Middle frontal gyrus (tissue), 1 donor: ENCODE data around the gene ESYT3.
A peak's percentile ranks its signal among the peaks of the same experiment; 100 is the strongest.

ENCODE experiments used
- DNase-seq: peaks from one replicate; pipeline ENCODE4 v3.0.0-alpha.2; 2015; ENCODE audit warnings: low spot score; ENCODE audit errors: extremely low spot score

ESYT3 gene, protein sequence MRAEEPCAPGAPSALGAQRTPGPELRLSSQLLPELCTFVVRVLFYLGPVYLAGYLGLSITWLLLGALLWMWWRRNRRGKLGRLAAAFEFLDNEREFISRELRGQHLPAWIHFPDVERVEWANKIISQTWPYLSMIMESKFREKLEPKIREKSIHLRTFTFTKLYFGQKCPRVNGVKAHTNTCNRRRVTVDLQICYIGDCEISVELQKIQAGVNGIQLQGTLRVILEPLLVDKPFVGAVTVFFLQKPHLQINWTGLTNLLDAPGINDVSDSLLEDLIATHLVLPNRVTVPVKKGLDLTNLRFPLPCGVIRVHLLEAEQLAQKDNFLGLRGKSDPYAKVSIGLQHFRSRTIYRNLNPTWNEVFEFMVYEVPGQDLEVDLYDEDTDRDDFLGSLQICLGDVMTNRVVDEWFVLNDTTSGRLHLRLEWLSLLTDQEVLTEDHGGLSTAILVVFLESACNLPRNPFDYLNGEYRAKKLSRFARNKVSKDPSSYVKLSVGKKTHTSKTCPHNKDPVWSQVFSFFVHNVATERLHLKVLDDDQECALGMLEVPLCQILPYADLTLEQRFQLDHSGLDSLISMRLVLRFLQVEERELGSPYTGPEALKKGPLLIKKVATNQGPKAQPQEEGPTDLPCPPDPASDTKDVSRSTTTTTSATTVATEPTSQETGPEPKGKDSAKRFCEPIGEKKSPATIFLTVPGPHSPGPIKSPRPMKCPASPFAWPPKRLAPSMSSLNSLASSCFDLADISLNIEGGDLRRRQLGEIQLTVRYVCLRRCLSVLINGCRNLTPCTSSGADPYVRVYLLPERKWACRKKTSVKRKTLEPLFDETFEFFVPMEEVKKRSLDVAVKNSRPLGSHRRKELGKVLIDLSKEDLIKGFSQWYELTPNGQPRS

DNA sequence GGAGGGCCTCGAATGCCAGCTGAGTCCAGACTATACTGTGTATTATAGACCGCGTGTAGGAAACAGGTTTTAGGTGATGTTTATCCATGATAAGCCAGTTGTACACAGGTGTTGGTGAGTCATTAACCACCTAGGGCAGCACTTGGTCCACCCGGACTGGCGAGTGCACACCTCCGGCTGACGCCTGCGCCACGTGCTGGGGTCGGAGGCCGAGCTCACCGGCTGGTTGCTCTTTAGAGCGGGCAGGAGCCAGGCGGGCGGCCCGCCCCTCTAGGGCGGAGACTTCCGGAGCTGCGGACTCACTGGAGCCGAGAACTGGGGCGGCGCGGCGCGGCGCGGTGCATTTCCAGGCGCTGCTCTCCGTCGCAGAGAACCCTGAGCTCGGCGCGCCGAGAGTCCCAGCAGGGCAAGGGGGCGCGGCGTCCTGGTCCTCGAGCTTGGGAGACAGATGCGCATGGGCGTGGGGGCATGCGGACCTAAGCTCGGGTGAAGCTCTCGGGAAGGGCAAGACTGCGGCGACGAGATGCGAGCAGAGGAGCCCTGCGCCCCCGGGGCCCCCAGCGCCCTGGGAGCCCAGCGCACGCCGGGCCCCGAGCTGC, at the start of gene ESYT3:
TSS of gene ESYT3 (plus strand) at position 341 of the 599 bp plus-strand sequence. CDS start at position 524, 183 bp downstream.
- peak; percentile 18 for DNase-seq

- no peak for DNase-seq
Measured at GRCh38 chr3:138384976-138385375, 49.4 kb upstream of the ESYT3 start.

GRCh38 chr3:138389144-138389601, 45.2 kb upstream of the ESYT3 start:
- DNase-seq: no peak

- no peak for DNase-seq
Measured at GRCh38 chr3:138389841-138390581, 44.4 kb upstream of the ESYT3 start.

- DNase-seq: no peak
Measured at GRCh38 chr3:138390582-138390932, 43.9 kb upstream of the ESYT3 start.

GRCh38 chr3:138394156-138394555, 40.3 kb upstream of the ESYT3 start:
- DNase-seq: no peak

DNA sequence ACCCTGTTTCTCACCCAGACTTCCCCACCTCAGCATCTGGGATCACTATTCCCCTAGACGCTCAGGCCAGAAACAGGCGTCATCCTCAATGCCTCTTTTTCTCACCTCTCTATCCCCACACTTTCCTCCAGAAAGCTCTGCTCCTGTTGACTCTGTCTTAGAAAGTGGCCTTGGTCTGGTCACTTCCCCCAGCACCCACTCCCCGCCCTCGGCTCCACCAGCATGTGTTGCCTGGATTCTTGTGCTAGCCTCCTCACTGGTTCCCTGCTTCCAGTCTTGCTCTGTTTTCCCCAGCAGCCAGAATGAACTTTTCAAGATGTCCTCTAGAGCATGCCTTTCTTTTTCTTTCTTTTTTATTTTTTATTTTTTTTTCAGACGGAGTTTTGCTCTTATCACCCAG, 39.7 kb upstream of the ESYT3 start:
- DNase-seq: no peak

- no peak for DNase-seq
Measured at GRCh38 chr3:138395865-138396751, 38.3 kb upstream of the ESYT3 start.

DNA sequence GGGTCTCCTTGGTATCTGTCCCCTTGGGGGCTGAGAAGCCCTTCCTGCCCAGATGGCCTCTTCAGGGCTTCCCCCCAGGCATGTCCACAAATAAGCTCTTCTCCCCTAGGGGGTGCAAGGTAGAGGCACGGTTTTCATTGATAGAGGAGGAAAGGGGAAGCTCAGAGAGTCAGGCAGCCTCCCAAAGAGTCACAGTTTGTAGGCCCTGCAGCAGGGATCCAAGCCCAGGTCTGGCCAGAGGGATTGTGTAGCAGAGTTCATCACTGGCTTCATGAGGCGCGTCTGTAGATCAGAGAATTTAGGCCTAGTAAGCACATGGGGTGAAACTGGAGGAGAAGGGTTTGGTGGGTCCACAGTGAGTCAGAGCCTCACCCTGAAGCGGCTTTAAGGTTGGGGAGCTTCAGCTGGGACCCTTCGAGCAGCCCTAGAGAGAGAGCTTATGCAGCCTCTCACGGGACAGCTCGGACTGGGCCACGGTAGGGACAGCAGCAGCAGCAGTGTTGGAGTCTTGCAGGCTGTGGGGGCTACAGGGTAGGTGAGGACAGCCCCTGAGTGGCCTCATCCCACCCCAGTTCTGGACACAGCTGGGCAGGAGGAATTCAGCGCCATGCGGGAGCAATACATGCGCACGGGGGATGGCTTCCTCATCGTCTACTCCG, 37.5 kb upstream of the ESYT3 start:
- no peak for DNase-seq

DNA sequence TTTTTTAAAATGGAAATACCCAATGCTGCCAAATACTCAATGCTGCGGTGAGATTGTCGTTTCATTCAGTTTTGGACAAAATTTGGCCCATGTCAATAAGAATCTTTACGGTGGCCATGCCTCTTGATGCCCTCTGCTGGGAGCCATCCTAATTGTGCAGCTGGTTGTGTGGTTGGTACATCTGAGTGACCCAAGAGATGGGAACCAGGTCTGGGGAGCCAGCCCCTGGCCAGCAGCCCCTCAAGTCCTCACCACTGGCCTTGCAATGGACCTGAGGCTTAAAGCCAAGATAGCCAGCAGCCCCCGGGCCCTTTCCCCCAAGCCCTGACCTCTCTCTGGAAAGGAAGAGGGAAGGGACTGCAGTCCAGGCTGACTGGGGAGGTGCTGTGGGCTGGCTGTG, 36.4 kb upstream of the ESYT3 start:
- no peak for DNase-seq

GRCh38 chr3:138398791-138399575, 35.4 kb upstream of the ESYT3 start:
- no peak for DNase-seq

DNA sequence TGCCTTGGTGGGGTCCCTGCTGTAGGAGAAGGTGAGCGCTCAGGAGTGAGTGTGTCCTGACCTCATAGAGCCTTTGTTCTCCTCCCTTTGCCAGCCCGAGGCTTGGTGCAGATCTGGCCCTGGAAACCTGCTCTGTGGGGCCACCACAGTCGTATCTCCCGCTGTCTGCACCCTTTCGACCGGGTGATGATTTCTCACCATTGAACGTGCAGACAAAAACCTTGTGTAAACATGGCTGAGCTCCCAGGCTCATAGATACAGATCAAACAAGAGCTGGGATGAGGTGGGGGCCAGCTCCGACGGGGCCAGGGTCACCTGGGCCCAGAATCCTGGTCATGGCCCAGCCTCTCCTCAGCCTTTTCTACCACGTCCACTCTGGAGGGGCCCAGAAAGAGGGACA, 34.6 kb upstream of the ESYT3 start:
- no peak for DNase-seq

DNA sequence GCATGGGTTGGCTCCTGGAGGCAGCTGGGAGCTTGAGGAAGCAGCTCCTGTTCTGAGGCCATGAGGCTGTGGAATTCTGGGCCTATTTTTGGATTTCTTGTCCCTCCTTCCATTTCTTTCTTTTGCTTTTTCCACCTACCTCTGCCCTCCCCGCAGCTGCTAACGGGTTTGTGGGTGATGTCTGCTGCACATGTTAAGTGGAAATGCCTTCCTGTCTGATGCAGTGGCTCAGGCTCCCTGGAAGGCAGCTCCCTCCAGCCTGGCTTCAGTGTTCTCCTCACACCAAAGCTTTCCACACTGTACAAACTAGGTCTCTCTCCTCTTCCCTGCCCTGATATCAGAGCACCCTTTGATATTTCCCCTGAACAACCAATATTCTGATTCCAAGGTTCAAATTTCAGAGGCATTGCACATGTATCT, 33.8 kb upstream of the ESYT3 start:
- no peak for DNase-seq

DNA sequence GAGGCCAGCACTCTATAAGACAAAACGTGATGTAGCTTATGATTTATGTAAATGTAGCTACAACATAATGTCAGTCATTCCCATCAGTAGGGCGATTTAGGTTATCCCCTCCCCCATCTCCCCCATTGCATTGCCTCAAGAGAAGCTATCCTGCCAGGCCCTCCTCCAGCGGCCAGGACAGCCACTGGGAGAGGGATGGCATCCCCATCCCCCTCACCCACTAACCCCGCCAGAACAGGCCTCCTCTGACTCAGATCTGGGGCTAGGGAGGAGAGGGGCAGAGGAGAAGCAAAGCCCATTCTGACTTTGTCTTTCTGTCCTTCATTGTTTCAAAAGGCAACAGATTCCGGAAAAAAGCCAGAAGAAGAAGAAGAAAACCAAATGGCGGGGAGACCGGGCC, 32.6 kb upstream of the ESYT3 start:
- no peak for DNase-seq

DNA sequence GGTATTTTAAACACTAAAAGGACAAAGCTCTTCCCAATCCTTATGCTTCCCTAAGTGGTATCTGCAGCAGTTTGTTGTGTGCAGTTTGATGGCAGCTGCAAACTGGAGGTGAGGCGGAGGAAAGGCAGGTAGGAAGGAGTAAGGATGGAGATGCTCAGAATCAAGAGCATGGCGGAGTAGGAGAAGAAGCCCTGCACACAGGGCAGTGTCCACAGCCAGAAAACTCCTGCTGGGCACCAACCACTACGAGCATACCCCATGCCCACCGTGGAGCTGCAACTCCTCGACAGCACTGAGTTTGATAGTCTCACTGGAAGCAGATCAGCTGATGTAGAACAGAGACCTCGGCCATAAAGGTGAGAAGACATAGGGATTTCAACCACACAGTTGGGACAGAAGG, 30.3 kb upstream of the ESYT3 start:
- no peak for DNase-seq

- DNase-seq: no peak
Measured at GRCh38 chr3:138405001-138405400, 29.4 kb upstream of the ESYT3 start.

DNA sequence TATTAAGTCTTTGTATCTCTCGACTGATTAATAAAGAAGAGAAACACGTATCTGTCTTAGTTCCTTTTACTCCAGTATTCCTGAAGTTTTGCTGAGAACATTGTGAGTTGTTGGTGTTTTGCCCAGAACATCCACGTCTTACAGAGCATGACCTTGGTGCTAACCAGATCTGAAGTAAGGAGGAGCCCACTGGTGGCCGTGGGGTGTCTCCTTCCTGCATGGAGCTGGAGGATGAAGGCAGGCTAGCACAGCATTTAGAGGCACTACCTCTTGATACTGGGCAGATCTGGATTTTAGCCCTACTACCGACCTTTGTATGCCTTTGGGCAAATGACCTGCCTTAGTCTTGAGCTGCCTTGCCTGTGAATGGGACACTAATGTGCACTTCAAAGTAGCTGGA, 28.9 kb upstream of the ESYT3 start:
- DNase-seq: no peak

DNA sequence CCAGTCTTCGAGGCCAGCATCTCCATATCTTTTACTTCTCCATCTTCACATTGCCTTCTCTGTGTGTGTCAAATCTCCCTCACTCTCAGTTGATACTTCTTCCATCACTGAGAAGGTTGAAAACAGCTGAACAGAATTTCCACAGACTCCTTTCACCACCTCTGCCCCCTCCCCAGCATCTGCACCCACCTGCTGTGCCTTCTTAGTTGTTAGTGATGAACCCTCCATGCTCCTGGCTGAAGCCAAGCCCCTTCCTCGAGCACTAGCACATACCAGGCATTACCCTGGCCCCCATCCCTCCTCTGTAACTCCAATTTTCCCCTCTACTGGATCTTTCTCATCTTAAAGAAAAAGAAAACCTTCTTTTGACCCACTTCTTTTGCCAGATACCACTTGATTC, 27.8 kb upstream of the ESYT3 start:
- DNase-seq: no peak
